Type B pancreatic cell (in vitro differentiated cells): ENCODE data around the gene DPY19L2. TPM values are rescaled to one million over a fixed set of nuclear protein-coding genes. Genes with fewer than 3 reads are reported as not detected.
"Not testable (repeated sequence)": the region's sequence is repeated elsewhere in the genome, so short reads cannot be mapped to it uniquely, and the experiment has no call there.

Experiments
- DNase-seq: peaks from one replicate; pipeline ENCODE4 v3.0.0; 2021; ENCODE audit warnings: mixed read lengths; ENCODE audit not compliant: unreplicated experiment; ENCODE audit errors: extremely low spot score
- H3K27ac Mint-ChIP-seq: 2 replicates; pipeline ENCODE4 v1.8.0; 2021; ENCODE audit warnings: mild to moderate bottlenecking, mixed read lengths
- H3K27me3 Mint-ChIP-seq: 2 replicates; pipeline ENCODE4 v1.8.0; 2021; ENCODE audit warnings: mixed read lengths
- H3K36me3 Mint-ChIP-seq: 2 replicates; pipeline ENCODE4 v1.8.0; 2021; ENCODE audit warnings: mixed read lengths
- H3K4me1 Mint-ChIP-seq: one replicate; pipeline ENCODE4 v1.8.0; 2021; ENCODE audit warnings: mixed read lengths; ENCODE audit not compliant: unreplicated experiment
- H3K4me3 Mint-ChIP-seq: 2 replicates; pipeline ENCODE4 v1.8.0; 2021; ENCODE audit warnings: mild to moderate bottlenecking, mixed read lengths
- H3K9me3 Mint-ChIP-seq: 2 replicates; pipeline ENCODE4 v1.8.0; 2021; ENCODE audit warnings: mixed read lengths
- total RNA-seq: library from RNA; stranded (reverse); gene quantifications from 2 replicates; pipeline ENCODE4 v1.2.1, GENCODE V29; 2021; ENCODE audit warnings: low replicate concordance

Gene DPY19L2
- total RNA-seq, 1 donor from 2014 or later = 25.0 TPM

GRCh38 chr12:63584426-63584825 is 83.9 kb downstream of the DPY19L2 start:
- not testable (repeated sequence) for H3K9me3 Mint-ChIP-seq, H3K4me3 Mint-ChIP-seq, H3K36me3 Mint-ChIP-seq, DNase-seq, H3K27ac Mint-ChIP-seq, H3K4me1 Mint-ChIP-seq, H3K27me3 Mint-ChIP-seq

GRCh38 chr12:63583289-63583688 is 85.0 kb downstream of the DPY19L2 start:
- not testable (repeated sequence) for DNase-seq, H3K27me3 Mint-ChIP-seq, H3K4me1 Mint-ChIP-seq, H3K27ac Mint-ChIP-seq, H3K4me3 Mint-ChIP-seq, H3K36me3 Mint-ChIP-seq, H3K9me3 Mint-ChIP-seq

GRCh38 chr12:63577631-63578030 is 90.7 kb downstream of the DPY19L2 start:
- not testable (repeated sequence) for H3K27me3 Mint-ChIP-seq, H3K4me1 Mint-ChIP-seq, DNase-seq, H3K4me3 Mint-ChIP-seq, H3K27ac Mint-ChIP-seq, H3K9me3 Mint-ChIP-seq
- peaks cover 17% of the 10 kb centered on the region for H3K36me3 Mint-ChIP-seq

- H3K4me1 Mint-ChIP-seq, H3K27me3 Mint-ChIP-seq, H3K9me3 Mint-ChIP-seq, DNase-seq, H3K27ac Mint-ChIP-seq, H3K4me3 Mint-ChIP-seq: not testable (repeated sequence)
- H3K36me3 Mint-ChIP-seq = peaks cover 19% of the 10 kb centered on the region
Observed at GRCh38 chr12:63572038-63572437, 96.3 kb downstream of the DPY19L2 start.

GRCh38 chr12:63558445-63558844 is 109.8 kb downstream of the DPY19L2 start:
- not testable (repeated sequence) for H3K4me1 Mint-ChIP-seq, H3K27ac Mint-ChIP-seq, H3K27me3 Mint-ChIP-seq, H3K9me3 Mint-ChIP-seq, H3K4me3 Mint-ChIP-seq, H3K36me3 Mint-ChIP-seq, DNase-seq

- H3K4me1 Mint-ChIP-seq = not testable (repeated sequence)
Observed at GRCh38 chr12:63551397-63551796, 116.9 kb downstream of the DPY19L2 start.

GRCh38 chr12:63549034-63549433 is 119.3 kb downstream of the DPY19L2 start:
- H3K4me1 Mint-ChIP-seq, DNase-seq, H3K27ac Mint-ChIP-seq, H3K27me3 Mint-ChIP-seq, H3K36me3 Mint-ChIP-seq, H3K9me3 Mint-ChIP-seq, H3K4me3 Mint-ChIP-seq: not testable (repeated sequence)

More at GRCh38 chr12:63551397-63551796, 116.9 kb downstream of the DPY19L2 start:
- not testable (repeated sequence) for H3K27me3 Mint-ChIP-seq, DNase-seq, H3K4me3 Mint-ChIP-seq, H3K9me3 Mint-ChIP-seq, H3K27ac Mint-ChIP-seq, H3K36me3 Mint-ChIP-seq

GRCh38 chr12:63545298-63545916 is 122.9 kb downstream of the DPY19L2 start:
- not testable (repeated sequence) for H3K27me3 Mint-ChIP-seq, H3K9me3 Mint-ChIP-seq, H3K4me3 Mint-ChIP-seq, H3K4me1 Mint-ChIP-seq, H3K27ac Mint-ChIP-seq, H3K36me3 Mint-ChIP-seq, DNase-seq

GRCh38 chr12:63538656-63539055 is 129.6 kb downstream of the DPY19L2 start:
- not testable (repeated sequence) for DNase-seq, H3K27ac Mint-ChIP-seq, H3K4me1 Mint-ChIP-seq, H3K36me3 Mint-ChIP-seq, H3K9me3 Mint-ChIP-seq, H3K4me3 Mint-ChIP-seq, H3K27me3 Mint-ChIP-seq

- H3K4me3 Mint-ChIP-seq, H3K9me3 Mint-ChIP-seq, DNase-seq, H3K27ac Mint-ChIP-seq, H3K27me3 Mint-ChIP-seq, H3K36me3 Mint-ChIP-seq, H3K4me1 Mint-ChIP-seq: not testable (repeated sequence)
Observed at GRCh38 chr12:63537838-63538237, 130.5 kb downstream of the DPY19L2 start.

GRCh38 chr12:63529641-63530040 is 138.7 kb downstream of the DPY19L2 start:
- not testable (repeated sequence) for H3K4me3 Mint-ChIP-seq, H3K36me3 Mint-ChIP-seq, H3K4me1 Mint-ChIP-seq, DNase-seq, H3K9me3 Mint-ChIP-seq, H3K27ac Mint-ChIP-seq, H3K27me3 Mint-ChIP-seq
